ENCODE measurements around the gene CIRBP. TPM values are rescaled to one million over a fixed set of nuclear protein-coding genes. Genes with fewer than 3 reads are reported as not detected.

CIRBP gene
- polyA plus RNA-seq, 2 donors: 231 to 265 TPM

DNA sequence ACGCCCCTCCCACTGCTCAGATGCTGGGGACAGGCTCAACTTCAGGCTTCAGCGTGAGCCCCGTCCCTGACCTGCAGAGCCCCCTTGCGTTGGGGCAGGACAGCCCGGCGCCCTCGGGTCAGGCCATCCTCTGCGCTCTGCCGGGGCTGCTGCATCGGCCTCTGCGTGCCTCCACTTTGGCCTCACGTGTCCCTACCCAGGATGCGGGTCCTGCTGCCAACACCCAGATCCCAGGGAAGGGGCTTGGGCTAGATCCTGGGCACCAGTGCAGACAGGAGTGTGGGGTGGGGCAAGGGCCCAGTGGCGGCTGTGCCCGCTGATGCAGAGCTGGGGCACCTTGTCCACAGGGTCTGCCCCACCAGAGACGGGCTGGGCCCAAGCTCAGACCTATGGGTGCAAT is 44.3 kb upstream of the CIRBP start:
- Histone ChIP-seq H3K4me1 (ENCODE audit: control insufficient read depth in 2 of 2, insufficient read depth in 2 of 2, low read length in 1 of 2) (no peaks in the 10 kb centered on the region), H3K4me3 (ENCODE audit: low read depth in 1 of 2, low read length in 2 of 2) (no peak overlapping the region), H3K9me3 (ENCODE audit: control insufficient read depth in 2 of 2, insufficient read depth in 1 of 2, low read depth in 1 of 2, low read length in 1 of 2) (no peaks in the 10 kb centered on the region), H3K27ac (ENCODE audit: low read depth in 2 of 2, low read length in 1 of 2) (no peak overlapping the region), H3K36me3 (ENCODE audit: control insufficient read depth in 2 of 2, insufficient read depth in 2 of 2, low read length in 1 of 2) (peaks cover 16 to 72% of the 10 kb centered on the region in 2 donors), H3K27me3 (ENCODE audit: control insufficient read depth in 1 of 2, insufficient read depth in 2 of 2, low read length in 2 of 2) (no peaks in the 10 kb centered on the region)
- WGBS, 2 donors: 88 to 92% methylated on average over 16 of the region's 16 CpGs

DNA sequence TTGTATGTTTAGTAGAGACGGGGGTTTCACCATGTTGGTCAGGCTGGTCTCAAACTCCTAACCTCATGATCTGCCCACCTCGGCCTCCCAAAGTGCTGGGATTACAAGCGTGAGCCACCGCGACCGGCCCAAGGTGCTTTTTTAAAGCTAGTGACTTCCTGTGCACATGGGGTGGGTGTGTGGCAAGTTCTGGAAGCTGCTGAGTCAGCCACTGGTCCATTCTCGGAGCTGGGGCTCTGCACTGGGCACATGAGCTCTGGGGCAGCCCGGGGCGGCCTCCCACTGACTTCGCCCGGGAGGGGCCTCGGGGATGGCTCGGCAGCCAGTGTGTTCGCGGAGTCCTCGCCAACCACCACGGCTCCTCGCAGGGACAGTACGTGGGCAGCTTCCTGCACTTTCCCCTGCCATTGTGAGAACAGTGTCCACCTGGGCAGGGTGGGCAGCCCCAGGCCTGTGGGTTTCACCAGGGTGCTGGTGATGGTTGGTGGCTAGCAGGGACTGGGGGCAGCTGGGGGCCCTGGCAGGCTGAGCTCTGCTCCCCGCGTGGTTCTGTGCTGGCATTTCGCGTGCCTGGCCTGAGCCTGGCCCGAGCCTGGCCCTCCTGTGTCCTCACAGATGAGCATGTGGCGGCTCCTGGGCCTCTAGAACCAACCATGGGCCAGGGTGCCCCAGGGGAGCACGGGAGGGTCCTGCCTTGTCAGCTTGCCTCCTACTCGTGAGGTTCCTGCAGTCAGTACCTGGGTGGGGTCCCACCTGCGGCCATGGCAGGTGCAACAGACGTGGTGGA is 43.5 kb upstream of the CIRBP start:
- no peaks in the 10 kb centered on the region for H3K27me3 ChIP-seq (ENCODE audit: control insufficient read depth in 1 of 2, insufficient read depth in 2 of 2, low read length in 2 of 2)
- 85 to 86% methylated on average over 27 to 29 of the region's 29 CpGs for WGBS, 2 donors
- H3K9me3 ChIP-seq (ENCODE audit: control insufficient read depth in 2 of 2, insufficient read depth in 1 of 2, low read depth in 1 of 2, low read length in 1 of 2): no peaks in the 10 kb centered on the region
- no peak overlapping the region for H3K27ac ChIP-seq (ENCODE audit: low read depth in 2 of 2, low read length in 1 of 2)
- H3K36me3 ChIP-seq (ENCODE audit: control insufficient read depth in 2 of 2, insufficient read depth in 2 of 2, low read length in 1 of 2): peaks cover 12 to 67% of the 10 kb centered on the region in 2 donors
- no peak overlapping the region for H3K4me3 ChIP-seq (ENCODE audit: low read depth in 1 of 2, low read length in 2 of 2)
- H3K4me1 ChIP-seq (ENCODE audit: control insufficient read depth in 2 of 2, insufficient read depth in 2 of 2, low read length in 1 of 2): no peaks in the 10 kb centered on the region

DNA sequence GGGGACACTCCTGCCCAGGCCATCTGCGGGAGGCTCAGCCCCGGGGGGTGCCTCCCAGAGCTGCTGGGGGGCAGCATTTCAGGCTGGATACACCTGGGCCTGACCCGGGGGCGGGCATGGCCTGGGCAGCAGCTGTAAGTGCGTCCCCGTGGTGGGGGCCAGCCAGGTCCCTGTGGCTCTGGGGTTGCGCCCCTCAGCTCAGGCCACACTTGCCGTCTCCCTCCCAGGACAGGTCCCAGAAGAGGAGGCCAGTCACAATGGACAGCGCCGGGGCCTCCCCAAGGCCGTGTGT is 43.0 kb upstream of the CIRBP start:
- Histone ChIP-seq H3K4me3 (ENCODE audit: low read depth in 1 of 2, low read length in 2 of 2) (no peak overlapping the region), H3K27ac (ENCODE audit: low read depth in 2 of 2, low read length in 1 of 2) (no peak overlapping the region), H3K9me3 (ENCODE audit: control insufficient read depth in 2 of 2, insufficient read depth in 1 of 2, low read depth in 1 of 2, low read length in 1 of 2) (no peaks in the 10 kb centered on the region), H3K4me1 (ENCODE audit: control insufficient read depth in 2 of 2, insufficient read depth in 2 of 2, low read length in 1 of 2) (no peaks in the 10 kb centered on the region), H3K36me3 (ENCODE audit: control insufficient read depth in 2 of 2, insufficient read depth in 2 of 2, low read length in 1 of 2) (peaks cover 7 to 62% of the 10 kb centered on the region in 2 donors), H3K27me3 (ENCODE audit: control insufficient read depth in 1 of 2, insufficient read depth in 2 of 2, low read length in 2 of 2) (no peaks in the 10 kb centered on the region)
- WGBS, 2 donors: 94 to 96% methylated on average over 11 of the region's 11 CpGs

GRCh38 chr19:1226522-1227303 is 42.4 kb upstream of the CIRBP start:
- Histone ChIP-seq H3K4me3 (ENCODE audit: low read depth in 1 of 2, low read length in 2 of 2) (no peak overlapping the region), H3K4me1 (ENCODE audit: control insufficient read depth in 2 of 2, insufficient read depth in 2 of 2, low read length in 1 of 2) (peaks cover 0 to 3% of the 10 kb centered on the region in 2 donors), H3K27ac (ENCODE audit: low read depth in 2 of 2, low read length in 1 of 2) (no peak overlapping the region), H3K27me3 (ENCODE audit: control insufficient read depth in 1 of 2, insufficient read depth in 2 of 2, low read length in 2 of 2) (no peaks in the 10 kb centered on the region), H3K36me3 (ENCODE audit: control insufficient read depth in 2 of 2, insufficient read depth in 2 of 2, low read length in 1 of 2) (peaks cover 7 to 56% of the 10 kb centered on the region in 2 donors), H3K9me3 (ENCODE audit: control insufficient read depth in 2 of 2, insufficient read depth in 1 of 2, low read depth in 1 of 2, low read length in 1 of 2) (no peaks in the 10 kb centered on the region)
- 87 to 91% methylated on average over 50 of the region's 50 CpGs for WGBS, 2 donors

GRCh38 chr19:1227304-1228054 is 41.7 kb upstream of the CIRBP start:
- peaks cover 0 to 11% of the 10 kb centered on the region in 2 donors for H3K4me1 ChIP-seq (ENCODE audit: control insufficient read depth in 2 of 2, insufficient read depth in 2 of 2, low read length in 1 of 2)
- no peaks in the 10 kb centered on the region for H3K9me3 ChIP-seq (ENCODE audit: control insufficient read depth in 2 of 2, insufficient read depth in 1 of 2, low read depth in 1 of 2, low read length in 1 of 2)
- no peak overlapping the region for H3K27ac ChIP-seq (ENCODE audit: low read depth in 2 of 2, low read length in 1 of 2)
- peaks cover 7 to 50% of the 10 kb centered on the region in 2 donors for H3K36me3 ChIP-seq (ENCODE audit: control insufficient read depth in 2 of 2, insufficient read depth in 2 of 2, low read length in 1 of 2)
- WGBS, 2 donors: 86 to 88% methylated on average over 49 to 56 of the region's 56 CpGs
- no peak overlapping the region for H3K4me3 ChIP-seq (ENCODE audit: low read depth in 1 of 2, low read length in 2 of 2)
- no peaks in the 10 kb centered on the region for H3K27me3 ChIP-seq (ENCODE audit: control insufficient read depth in 1 of 2, insufficient read depth in 2 of 2, low read length in 2 of 2)

DNA sequence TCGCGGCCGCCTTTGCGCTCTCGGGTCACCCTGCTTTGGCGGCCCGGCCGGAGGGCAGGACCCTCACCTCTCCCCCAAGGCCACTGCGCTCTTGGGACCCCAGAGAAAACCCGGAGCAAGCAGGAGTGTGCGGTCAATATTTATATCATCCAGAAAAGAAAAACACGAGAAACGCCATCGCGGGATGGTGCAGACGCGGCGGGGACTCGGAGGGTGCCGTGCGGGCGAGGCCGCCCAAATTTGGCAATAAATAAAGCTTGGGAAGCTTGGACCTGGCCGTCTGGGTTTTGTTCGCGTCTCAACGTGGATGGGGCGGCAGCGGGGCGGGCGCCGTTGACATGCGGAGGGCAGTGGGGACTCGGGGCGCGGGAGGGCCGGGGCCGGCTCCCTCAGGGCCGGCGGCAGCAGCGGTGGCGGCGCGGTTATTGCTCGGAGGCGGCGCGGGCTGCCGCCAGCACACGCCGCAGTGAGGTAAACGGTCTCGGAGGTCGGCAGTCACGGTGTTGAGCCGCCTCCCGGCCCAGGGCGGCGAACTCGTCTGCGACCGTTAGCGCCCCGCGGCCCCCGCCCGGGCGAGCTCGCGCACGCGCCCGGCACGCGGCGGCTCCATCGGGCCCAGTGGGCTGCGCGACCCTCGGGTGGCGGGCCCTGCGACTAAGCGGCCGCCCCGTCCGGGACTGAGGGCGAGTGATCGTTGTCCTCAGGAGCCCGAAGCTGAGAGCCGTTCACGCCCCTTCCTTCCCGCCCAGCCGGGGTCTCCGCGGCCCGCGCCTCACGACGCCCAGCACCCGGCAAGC is 40.8 kb upstream of the CIRBP start:
- Histone ChIP-seq H3K4me1 (ENCODE audit: control insufficient read depth in 2 of 2, insufficient read depth in 2 of 2, low read length in 1 of 2) (peaks cover 0 to 19% of the 10 kb centered on the region in 2 donors), H3K9me3 (ENCODE audit: control insufficient read depth in 2 of 2, insufficient read depth in 1 of 2, low read depth in 1 of 2, low read length in 1 of 2) (no peaks in the 10 kb centered on the region), H3K27me3 (ENCODE audit: control insufficient read depth in 1 of 2, insufficient read depth in 2 of 2, low read length in 2 of 2) (no peaks in the 10 kb centered on the region), H3K36me3 (ENCODE audit: control insufficient read depth in 2 of 2, insufficient read depth in 2 of 2, low read length in 1 of 2) (peaks cover 7 to 41% of the 10 kb centered on the region in 2 donors), H3K27ac (ENCODE audit: low read depth in 2 of 2, low read length in 1 of 2) (no peak overlapping the region), H3K4me3 (ENCODE audit: low read depth in 1 of 2, low read length in 2 of 2) (no peak overlapping the region)
- 96 to 97% methylated on average over 93 to 100 of the region's 100 CpGs for WGBS, 2 donors

- 95 to 96% methylated on average over 133 to 158 of the region's 158 CpGs for WGBS, 2 donors
- no peaks in the 10 kb centered on the region for H3K9me3 ChIP-seq (ENCODE audit: control insufficient read depth in 2 of 2, insufficient read depth in 1 of 2, low read depth in 1 of 2, low read length in 1 of 2)
- peaks cover 7 to 32% of the 10 kb centered on the region in 2 donors for H3K36me3 ChIP-seq (ENCODE audit: control insufficient read depth in 2 of 2, insufficient read depth in 2 of 2, low read length in 1 of 2)
- H3K4me3 ChIP-seq (ENCODE audit: low read depth in 1 of 2, low read length in 2 of 2): no peak overlapping the region
- peaks cover 0 to 19% of the 10 kb centered on the region in 2 donors for H3K4me1 ChIP-seq (ENCODE audit: control insufficient read depth in 2 of 2, insufficient read depth in 2 of 2, low read length in 1 of 2)
- H3K27me3 ChIP-seq (ENCODE audit: control insufficient read depth in 1 of 2, insufficient read depth in 2 of 2, low read length in 2 of 2): no peaks in the 10 kb centered on the region
- H3K27ac ChIP-seq (ENCODE audit: low read depth in 2 of 2, low read length in 1 of 2): no peak overlapping the region
These were observed 39.8 kb upstream of the CIRBP start for GRCh38 chr19:1229056-1229923.

GRCh38 chr19:1229924-1230782 is 39.0 kb upstream of the CIRBP start:
- Histone ChIP-seq H3K27me3 (ENCODE audit: control insufficient read depth in 1 of 2, insufficient read depth in 2 of 2, low read length in 2 of 2) (no peaks in the 10 kb centered on the region), H3K4me1 (ENCODE audit: control insufficient read depth in 2 of 2, insufficient read depth in 2 of 2, low read length in 1 of 2) (peaks cover 0 to 23% of the 10 kb centered on the region in 2 donors), H3K36me3 (ENCODE audit: control insufficient read depth in 2 of 2, insufficient read depth in 2 of 2, low read length in 1 of 2) (peaks cover 7 to 28% of the 10 kb centered on the region in 2 donors), H3K4me3 (ENCODE audit: low read depth in 1 of 2, low read length in 2 of 2) (no peak overlapping the region), H3K27ac (ENCODE audit: low read depth in 2 of 2, low read length in 1 of 2) (no peak overlapping the region), H3K9me3 (ENCODE audit: control insufficient read depth in 2 of 2, insufficient read depth in 1 of 2, low read depth in 1 of 2, low read length in 1 of 2) (no peaks in the 10 kb centered on the region)
- WGBS, 2 donors: 84 to 89% methylated on average over 53 to 61 of the region's 61 CpGs

All from esophagus (tissue), 2 donors.